CD4-positive, alpha-beta T cell (primary cell): ENCODE data around the gene CAMTA1. TPM values are rescaled to one million over a fixed set of nuclear protein-coding genes. Genes with fewer than 3 reads are reported as not detected.

Experiments
- ATAC-seq: fragments of 200-7000 bp; cut with Tn5 transposase; one replicate; pipeline ENCODE4 v1.10.0; 2022; ENCODE audit warnings: mild to moderate bottlenecking; ENCODE audit not compliant: poor library complexity
- CTCF ChIA-PET: fragments of 350-600 bp; sonication (Branson Sonifier 250); formaldehyde crosslinking; loops from one replicate; lab custom pipeline; 2021; ENCODE audit warnings: antibody characterized with exemption, inconsistent platforms; lab: Charles Lee
- POLR2A ChIA-PET: fragments of 350-600 bp; sonication (Branson Sonifier 250); formaldehyde crosslinking; loops from one replicate; lab custom pipeline; 2021; ENCODE audit warnings: antibody characterized with exemption, inconsistent platforms; lab: Charles Lee
- DNase-seq, 14 experiments: peaks; one replicate each; pipeline ENCODE4 v3.0.0-alpha.2; 2013 to 2020; ENCODE audit warnings: mixed read lengths in 2 of 14
- H3K27ac ChIP-seq, 2 donors: one replicate each; pipeline versions ENCODE4 v1.5.1 to v1.7.0; 2013; ENCODE audit warnings: low read length in 2 of 2, low read depth in 1 of 2, mild to moderate bottlenecking in 1 of 2
- H3K27me3 ChIP-seq, 2 experiments: 1 replicate in 1 of 2; 2 replicates in 1 of 2; pipeline versions ENCODE4 v1.6.1 to v1.7.0; 2013; ENCODE audit warnings: low read length in 2 of 2, control low read depth in 1 of 2, mild to moderate bottlenecking in 1 of 2, moderate library complexity in 1 of 2; ENCODE audit not compliant: insufficient read depth in 2 of 2, control insufficient read depth in 1 of 2
- H3K36me3 ChIP-seq: one replicate; pipeline ENCODE4 v1.6.1; 2013; ENCODE audit warnings: low read length, control low read depth; ENCODE audit not compliant: insufficient read depth
- H3K4me1 ChIP-seq: one replicate; pipeline ENCODE4 v1.6.1; 2013; ENCODE audit warnings: low read length, control low read depth; ENCODE audit not compliant: insufficient read depth
- H3K4me3 ChIP-seq: one replicate; pipeline ENCODE4 v1.5.1; 2013; ENCODE audit warnings: mild to moderate bottlenecking, low read length, moderate library complexity
- H3K9me3 ChIP-seq, 2 experiments: 1 replicate in 1 of 2; 2 replicates in 1 of 2; pipeline versions ENCODE4 v1.6.1 to v1.7.0; 2013; ENCODE audit warnings: low read length in 2 of 2, mild to moderate bottlenecking in 2 of 2, control low read depth in 1 of 2, moderate library complexity in 1 of 2; ENCODE audit not compliant: control insufficient read depth in 1 of 2, insufficient read depth in 1 of 2
- H3K27ac Mint-ChIP-seq: one replicate; pipeline ENCODE4 v1.8.0; 2020; ENCODE audit warnings: mixed read lengths
- H3K27me3 Mint-ChIP-seq: one replicate; pipeline ENCODE4 v1.8.0; 2021; ENCODE audit warnings: mixed read lengths
- H3K36me3 Mint-ChIP-seq: one replicate; pipeline ENCODE4 v1.8.0; 2021; ENCODE audit warnings: low read depth, mixed read lengths
- H3K4me1 Mint-ChIP-seq: one replicate; pipeline ENCODE4 v1.8.0; 2021; ENCODE audit warnings: low read depth, mixed read lengths
- H3K4me3 Mint-ChIP-seq: one replicate; pipeline ENCODE4 v1.8.0; 2020; ENCODE audit warnings: mild to moderate bottlenecking, mixed read lengths
- H3K9me3 Mint-ChIP-seq: one replicate; pipeline ENCODE4 v1.8.0; 2020; ENCODE audit warnings: mixed read lengths
- intact Hi-C, 2 experiments: fragments of 100-400 bp; cut with DNase I in 1 of 2; cut with micrococcal nuclease in 1 of 2; formaldehyde crosslinking; loops; one replicate each; pipeline versions ENCODE4 v1.15.1 to v1.9.0; 2023 to 2025; cut with DNase I, micrococcal nuclease
- total RNA-seq, 174 experiments: library from RNA in 2 of 174; stranded (reverse) in 2 of 174; gene quantifications; one replicate each; pipeline ENCODE4 v1.2.3 and lab custom pipeline; 2021 to 2026
- TF ChIP-seq, protein P1 (sequence below): fragments of 200-600 bp; IDR thresholded peaks from one replicate; pipeline ENCODE4 v1.8.0; 2022; ENCODE audit warnings: antibody characterized with exemption, mild to moderate bottlenecking

The CAMTA1 gene
- total RNA-seq, 2 experiments from 2014 or later, result 38.6 to 39.3 TPM

DNA sequence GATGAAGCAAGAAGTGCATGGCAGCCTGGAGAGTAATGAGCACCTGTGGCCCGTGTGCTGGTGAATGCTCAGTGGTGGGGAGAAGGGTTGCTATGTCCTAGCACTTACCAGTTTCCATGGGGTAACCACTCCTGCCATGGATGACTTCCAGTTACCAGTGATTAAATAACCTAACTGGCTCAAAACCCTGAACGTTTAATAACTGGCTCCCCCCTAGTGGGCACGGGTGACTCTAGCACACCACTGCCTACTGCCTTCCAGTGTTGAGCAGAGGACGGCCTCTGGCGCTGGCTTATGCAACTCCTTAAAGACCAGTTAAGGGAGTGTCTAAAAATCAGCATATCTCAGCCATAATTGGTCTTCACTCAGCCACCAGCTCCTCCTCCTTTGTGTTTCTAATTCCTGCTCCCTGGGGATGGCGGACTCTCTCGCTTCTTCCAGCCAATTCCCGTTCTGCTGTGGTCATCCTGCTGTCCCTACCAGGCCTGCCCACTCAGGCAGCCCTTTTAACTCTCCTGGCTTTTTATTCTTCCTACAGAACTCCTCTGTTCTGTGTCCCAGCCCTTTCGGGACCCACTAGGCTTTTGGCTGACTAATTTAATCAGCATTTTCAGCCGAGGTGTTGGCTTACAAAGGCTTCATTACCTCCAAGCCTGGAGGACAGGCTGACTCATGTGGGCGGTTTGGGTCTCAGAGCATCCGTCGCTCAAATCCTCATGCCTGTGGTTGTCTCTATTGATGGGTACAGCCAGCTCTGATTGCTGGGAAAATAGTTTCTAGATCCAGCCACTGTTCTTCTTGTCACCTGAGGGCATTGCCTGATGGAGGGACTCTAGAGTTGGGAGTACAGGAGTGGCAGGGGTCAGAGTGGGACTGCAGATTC, 332.4 kb downstream of the CAMTA1 start:
- peaks cover 4% of the 10 kb centered on the region for H3K9me3 Mint-ChIP-seq
- Histone ChIP-seq H3K36me3 (no peaks in the 10 kb centered on the region), H3K27ac (no peak overlapping the region), H3K9me3 (peaks cover 11 to 17% of the 10 kb centered on the region in 2 experiments), H3K4me1 (no peaks in the 10 kb centered on the region), H3K27me3 (no peaks in the 10 kb centered on the region), H3K4me3 (no peak overlapping the region)
- no peak overlapping the region for H3K27ac Mint-ChIP-seq
- ATAC-seq (no peak), DNase-seq (no peak)
- intact Hi-C loops, result no loop called here
- no peaks in the 10 kb centered on the region for H3K36me3 Mint-ChIP-seq
- no peak overlapping the region for H3K4me3 Mint-ChIP-seq
- peaks cover 3% of the 10 kb centered on the region for H3K27me3 Mint-ChIP-seq
- TF ChIP-seq, protein P1, sequence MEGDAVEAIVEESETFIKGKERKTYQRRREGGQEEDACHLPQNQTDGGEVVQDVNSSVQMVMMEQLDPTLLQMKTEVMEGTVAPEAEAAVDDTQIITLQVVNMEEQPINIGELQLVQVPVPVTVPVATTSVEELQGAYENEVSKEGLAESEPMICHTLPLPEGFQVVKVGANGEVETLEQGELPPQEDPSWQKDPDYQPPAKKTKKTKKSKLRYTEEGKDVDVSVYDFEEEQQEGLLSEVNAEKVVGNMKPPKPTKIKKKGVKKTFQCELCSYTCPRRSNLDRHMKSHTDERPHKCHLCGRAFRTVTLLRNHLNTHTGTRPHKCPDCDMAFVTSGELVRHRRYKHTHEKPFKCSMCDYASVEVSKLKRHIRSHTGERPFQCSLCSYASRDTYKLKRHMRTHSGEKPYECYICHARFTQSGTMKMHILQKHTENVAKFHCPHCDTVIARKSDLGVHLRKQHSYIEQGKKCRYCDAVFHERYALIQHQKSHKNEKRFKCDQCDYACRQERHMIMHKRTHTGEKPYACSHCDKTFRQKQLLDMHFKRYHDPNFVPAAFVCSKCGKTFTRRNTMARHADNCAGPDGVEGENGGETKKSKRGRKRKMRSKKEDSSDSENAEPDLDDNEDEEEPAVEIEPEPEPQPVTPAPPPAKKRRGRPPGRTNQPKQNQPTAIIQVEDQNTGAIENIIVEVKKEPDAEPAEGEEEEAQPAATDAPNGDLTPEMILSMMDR, result no peak
- H3K4me1 Mint-ChIP-seq, result no peaks in the 10 kb centered on the region
- ChIA-PET CTCF (no interaction called here), POLR2A (no interaction called here)

DNA sequence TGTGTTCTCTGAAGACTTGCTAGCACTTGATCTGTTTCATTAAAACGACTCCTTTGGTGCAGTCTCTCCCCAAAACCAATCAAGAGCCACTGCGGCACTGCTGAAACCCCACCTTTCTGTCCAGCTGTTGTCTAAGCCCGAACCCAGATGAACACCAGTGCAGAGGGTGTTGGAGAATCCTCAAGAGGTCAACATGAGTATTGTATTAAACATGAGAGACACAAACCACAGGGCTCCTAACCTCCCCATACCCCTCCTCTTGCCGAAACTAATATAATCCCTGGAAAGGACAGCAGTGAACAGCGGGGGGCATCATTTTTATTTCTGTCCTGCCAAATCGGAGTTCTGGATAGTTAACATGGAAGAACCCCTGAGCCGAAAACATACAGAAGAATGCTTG, 333.9 kb downstream of the CAMTA1 start:
- H3K4me3 Mint-ChIP-seq, result no peak overlapping the region
- no peaks in the 10 kb centered on the region for H3K36me3 Mint-ChIP-seq
- peaks cover 10% of the 10 kb centered on the region for H3K27me3 Mint-ChIP-seq
- intact Hi-C loops, result no loop called here
- ChIA-PET POLR2A (no interaction called here), CTCF (no interaction called here)
- Histone ChIP-seq H3K36me3 (no peaks in the 10 kb centered on the region), H3K9me3 (peaks cover 7% of the 10 kb centered on the region in 2 experiments), H3K27me3 (no peaks in the 10 kb centered on the region), H3K4me3 (no peak overlapping the region), H3K4me1 (no peaks in the 10 kb centered on the region), H3K27ac (no peak overlapping the region)
- DNase-seq, result no peak
- H3K27ac Mint-ChIP-seq, result no peak overlapping the region
- H3K9me3 Mint-ChIP-seq, result peaks cover 4% of the 10 kb centered on the region
- H3K4me1 Mint-ChIP-seq, result no peaks in the 10 kb centered on the region
- TF ChIP-seq, protein P1, result no peak
- ATAC-seq, result no peak

DNA sequence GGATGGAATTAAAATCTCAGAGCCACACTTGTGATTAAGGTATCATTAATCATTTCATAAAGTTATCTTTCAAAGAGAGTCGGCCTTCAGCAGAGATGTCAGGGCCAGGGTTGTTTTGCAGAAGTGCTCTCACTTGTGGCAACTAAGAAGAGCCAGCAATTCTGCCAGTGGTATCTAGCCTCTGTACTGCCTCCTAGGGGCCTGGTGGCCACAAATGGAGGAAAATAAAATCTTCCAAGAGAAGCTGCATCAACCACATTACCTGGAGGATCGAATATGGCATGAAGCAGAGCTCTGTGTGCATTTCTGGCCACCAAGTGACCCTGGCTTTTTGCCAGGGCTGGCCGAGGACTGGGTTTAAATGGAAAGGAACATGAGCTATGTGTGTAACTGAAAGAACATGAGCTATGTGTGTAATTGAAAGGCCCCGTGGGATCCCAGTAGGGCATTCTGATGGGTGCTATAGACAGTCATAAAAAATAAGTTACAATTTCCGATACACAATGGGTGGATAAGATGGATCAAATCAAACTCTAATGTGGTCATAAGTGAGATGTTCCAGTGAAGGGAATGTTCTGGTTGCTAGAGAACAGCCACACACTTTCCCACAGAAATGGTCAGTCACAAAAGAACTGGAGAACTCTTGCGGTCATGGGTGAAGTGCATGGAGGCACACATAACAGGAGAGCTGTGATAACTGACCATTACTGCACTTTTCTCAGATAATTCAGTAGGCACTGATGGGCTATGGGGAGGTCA, 335.8 kb downstream of the CAMTA1 start:
- Histone ChIP-seq H3K27me3 (no peaks in the 10 kb centered on the region), H3K9me3 (peaks cover 3 to 4% of the 10 kb centered on the region in 2 experiments), H3K4me3 (no peak overlapping the region), H3K36me3 (no peaks in the 10 kb centered on the region), H3K27ac (no peak overlapping the region), H3K4me1 (no peaks in the 10 kb centered on the region)
- intact Hi-C loops, result no loop called here
- no peaks in the 10 kb centered on the region for H3K36me3 Mint-ChIP-seq
- H3K9me3 Mint-ChIP-seq, result peaks cover under 1% of the 10 kb centered on the region
- POLR2A ChIA-PET, result no interaction called here
- H3K27ac Mint-ChIP-seq, result no peak overlapping the region
- H3K4me3 Mint-ChIP-seq, result no peak overlapping the region
- no peak for DNase-seq
- TF ChIP-seq, protein P1, result no peak
- peaks cover 10% of the 10 kb centered on the region for H3K27me3 Mint-ChIP-seq
- H3K4me1 Mint-ChIP-seq, result no peaks in the 10 kb centered on the region
- CTCF ChIA-PET, result no interaction called here
- ATAC-seq, result no peak
